Cardiac muscle cell (in vitro differentiated cells and primary cell): Measurements from ENCODE around the gene ACADM. TPM values are rescaled to one million over a fixed set of nuclear protein-coding genes. Genes with fewer than 3 reads are reported as not detected.

ENCODE experiments used
- DNase-seq, 2 donors: peaks; one replicate each; pipeline versions ENCODE4 v3.0.0 to v3.0.0-alpha.2; 2010 to 2017; ENCODE audit warnings: low read depth in 1 of 2, low spot score in 1 of 2
- H3K27ac ChIP-seq: fragments of 200-600 bp; sonication (generic); 2 replicates; pipeline ENCODE4 v1.5.1; 2016
- H3K27me3 ChIP-seq: fragments of 200-600 bp; sonication (generic); 2 replicates; pipeline ENCODE4 v1.6.0; 2016; ENCODE audit warnings: control low read depth
- H3K36me3 ChIP-seq: fragments of 200-600 bp; sonication (generic); 2 replicates; pipeline ENCODE4 v1.5.1; 2016; ENCODE audit warnings: control low read depth
- H3K4me1 ChIP-seq: fragments of 200-600 bp; sonication (generic); 2 replicates; pipeline ENCODE4 v1.8.1; 2017; ENCODE audit warnings: low read depth, mild to moderate bottlenecking, mixed run types
- H3K4me3 ChIP-seq: fragments of 200-600 bp; sonication (generic); 2 replicates; pipeline ENCODE4 v1.5.1; 2016; ENCODE audit warnings: mild to moderate bottlenecking
- H3K9me3 ChIP-seq: fragments of 200-600 bp; sonication (generic); 2 replicates; pipeline ENCODE4 v1.5.1; 2017; ENCODE audit warnings: low read depth, mild to moderate bottlenecking, control low read depth
- CTCF ChIP-seq: IDR thresholded peaks from 2 replicates; pipeline ENCODE4 v1.5.1; 2012; ENCODE audit warnings: low read depth, mild to moderate bottlenecking, low read length
- polyA plus RNA-seq: library from polyadenylated mRNA; unstranded; fragments of >200 nt; fragmentation: Nextera tagmentation; extraction: Ambion mirVana; gene quantifications from 2 replicates; pipeline ENCODE4 v1.2.1, GENCODE V29; 2016
- total RNA-seq: library from RNA; depleted of rRNA; stranded (reverse); fragments of >200 nt; gene quantifications from 2 replicates; pipeline ENCODE4 v1.2.3, GENCODE V29; 2016

ACADM gene
- total and polyA plus RNA-seq, 2 experiments from 2014 or later, result 63.3 to 96.9 TPM

DNA sequence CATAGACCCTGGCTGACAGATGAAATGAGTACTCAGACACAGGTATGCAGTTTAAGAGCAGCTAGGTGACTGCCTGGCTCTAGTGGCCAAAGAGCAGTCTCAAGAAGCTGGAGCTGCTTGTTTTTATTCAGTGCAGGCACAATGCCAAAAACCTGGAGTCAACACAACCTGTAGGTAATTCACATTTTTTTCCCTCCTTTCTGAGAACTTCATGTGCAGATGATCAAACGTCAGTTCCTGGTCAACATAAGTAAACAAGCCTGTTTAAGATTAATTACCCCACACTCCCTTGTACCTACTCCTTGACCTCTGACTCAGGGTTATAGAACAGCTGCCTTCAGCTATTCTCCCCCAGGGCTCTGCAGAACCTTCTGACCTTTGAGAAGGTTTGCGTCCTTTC is 17.3 kb upstream of the ACADM start:
- Histone ChIP-seq H3K4me3 (no peak overlapping the region), H3K27me3 (no peaks in the 10 kb centered on the region), H3K27ac (no peak overlapping the region), H3K9me3 (no peaks in the 10 kb centered on the region), H3K36me3 (no peaks in the 10 kb centered on the region), H3K4me1 (no peaks in the 10 kb centered on the region)
- DNase-seq, result no peak
- TF ChIP-seq CTCF, result no peak

DNA sequence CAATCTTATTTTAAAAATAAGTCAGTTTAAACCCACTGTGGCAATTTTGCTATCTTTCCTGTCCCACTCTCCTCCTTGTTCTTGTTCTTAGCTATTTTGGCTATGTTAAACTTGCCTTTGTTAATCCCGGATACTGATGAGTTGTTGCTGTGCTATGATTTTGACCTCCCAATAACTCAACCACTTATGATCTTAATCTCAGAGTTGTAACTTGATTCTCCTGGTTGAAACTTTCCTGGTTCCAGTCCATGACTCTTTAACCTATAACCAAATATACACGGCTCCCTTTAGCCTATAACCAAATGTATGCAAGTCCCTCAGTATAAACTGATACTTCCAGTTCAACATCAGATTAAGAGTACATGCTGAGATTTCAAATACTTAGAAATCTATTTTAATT is 15.6 kb upstream of the ACADM start:
- Histone ChIP-seq H3K9me3 (no peaks in the 10 kb centered on the region), H3K4me1 (no peaks in the 10 kb centered on the region), H3K36me3 (no peaks in the 10 kb centered on the region), H3K27me3 (no peaks in the 10 kb centered on the region), H3K27ac (no peak overlapping the region), H3K4me3 (no peak overlapping the region)
- no peak for DNase-seq
- TF ChIP-seq CTCF, result no peak

DNA sequence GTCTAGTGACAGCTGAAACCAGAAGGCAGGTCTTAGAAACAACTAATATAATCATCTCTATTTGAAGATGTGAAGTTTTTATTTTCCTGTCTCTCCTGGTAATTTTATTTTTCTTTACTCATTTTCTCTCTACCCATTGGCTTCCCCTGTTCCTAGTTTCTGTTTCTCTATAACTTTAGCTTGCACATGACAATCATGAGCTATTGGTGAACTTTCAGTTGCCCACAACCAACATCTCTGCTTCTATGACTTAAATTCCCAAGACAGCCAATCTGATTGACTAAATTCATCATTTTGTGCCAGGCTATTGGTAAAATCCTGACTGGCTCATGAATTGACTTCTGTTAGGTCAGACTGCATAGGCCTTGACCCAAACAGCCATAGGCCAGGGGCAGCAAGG is 13.7 kb upstream of the ACADM start:
- no peaks in the 10 kb centered on the region for H3K4me1 ChIP-seq
- no peaks in the 10 kb centered on the region for H3K27me3 ChIP-seq
- no peak overlapping the region for H3K27ac ChIP-seq
- no peak for TF ChIP-seq CTCF
- no peak overlapping the region for H3K4me3 ChIP-seq
- no peak for DNase-seq
- H3K36me3 ChIP-seq, result no peaks in the 10 kb centered on the region
- H3K9me3 ChIP-seq, result no peaks in the 10 kb centered on the region

GRCh38 chr1:75711846-75712245 is 12.7 kb upstream of the ACADM start:
- Histone ChIP-seq H3K4me3 (no peak overlapping the region), H3K27ac (no peak overlapping the region), H3K36me3 (no peaks in the 10 kb centered on the region), H3K9me3 (no peaks in the 10 kb centered on the region), H3K4me1 (no peaks in the 10 kb centered on the region), H3K27me3 (no peaks in the 10 kb centered on the region)
- no peak for TF ChIP-seq CTCF
- DNase-seq, result no peak

- H3K4me3 ChIP-seq, result no peak overlapping the region
- no peaks in the 10 kb centered on the region for H3K9me3 ChIP-seq
- no peaks in the 10 kb centered on the region for H3K27me3 ChIP-seq
- TF ChIP-seq CTCF, result no peak
- DNase-seq, result no peak
- H3K36me3 ChIP-seq, result no peaks in the 10 kb centered on the region
- no peak overlapping the region for H3K27ac ChIP-seq
- no peaks in the 10 kb centered on the region for H3K4me1 ChIP-seq
Measured at GRCh38 chr1:75712306-75712705, 12.2 kb upstream of the ACADM start.

- no peak overlapping the region for H3K4me3 ChIP-seq
- TF ChIP-seq CTCF, result no peak
- no peak overlapping the region for H3K27ac ChIP-seq
- H3K27me3 ChIP-seq, result no peaks in the 10 kb centered on the region
- DNase-seq, result no peak
- H3K9me3 ChIP-seq, result no peaks in the 10 kb centered on the region
- H3K36me3 ChIP-seq, result no peaks in the 10 kb centered on the region
- peaks cover 5% of the 10 kb centered on the region for H3K4me1 ChIP-seq
Measured at GRCh38 chr1:75719810-75720209, 4.7 kb upstream of the ACADM start.
